GM18907 (cell line): ENCODE measurements around the gene TRIP6.
"Not testable (repeated sequence)": the region's sequence is repeated elsewhere in the genome, so short reads cannot be mapped to it uniquely, and the experiment has no call there.

ENCODE experiments used
- ATAC-seq: cut with Tn5 transposase; IDR thresholded peaks from one replicate; pipeline ENCODE4 v1.9.1; 2021; ENCODE audit warnings: mild to moderate bottlenecking, moderate library complexity; ENCODE audit not compliant: unreplicated experiment

Gene TRIP6

GRCh38 chr7:100910443-100910842 is 43.3 kb downstream of the TRIP6 start:
- ATAC-seq, result not testable (repeated sequence)

- ATAC-seq, result no peak
Observed at GRCh38 chr7:100911484-100911883, 44.3 kb downstream of the TRIP6 start.

DNA sequence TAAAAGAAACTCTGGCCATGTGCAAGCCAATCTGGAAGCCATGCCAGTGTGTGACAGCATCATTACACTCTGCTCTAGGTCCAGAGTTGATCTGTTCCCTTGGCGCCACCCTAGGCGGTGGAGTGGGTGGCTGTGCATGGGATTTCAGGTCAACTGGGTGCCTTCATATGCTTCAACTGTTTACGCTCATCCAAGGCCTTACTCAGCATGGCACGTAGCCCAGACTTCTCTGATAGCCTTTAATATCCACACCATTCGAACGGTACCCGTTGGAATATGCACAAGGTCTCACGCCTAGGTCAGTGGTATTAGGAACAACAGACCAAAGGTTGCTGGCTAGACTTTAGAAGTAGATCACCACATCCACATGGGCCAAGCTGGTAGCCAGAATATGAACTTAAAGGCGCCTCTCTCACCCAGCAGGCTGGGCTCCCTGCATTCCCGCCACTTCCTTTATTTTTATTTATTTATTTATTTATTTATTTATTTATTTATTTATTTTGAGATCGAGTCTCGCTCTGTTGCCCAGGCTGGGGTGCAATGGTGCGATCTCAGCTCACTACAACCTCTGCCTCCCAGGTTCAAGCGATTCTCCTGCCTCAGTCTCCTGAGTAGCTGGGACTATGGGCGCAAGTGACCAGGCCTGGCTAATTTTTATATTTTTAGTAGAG is 47.2 kb downstream of the TRIP6 start:
- ATAC-seq, result no peak

GRCh38 chr7:100914879-100915447 is 47.8 kb downstream of the TRIP6 start:
- no peak for ATAC-seq

GRCh38 chr7:100919335-100919734 is 52.1 kb downstream of the TRIP6 start:
- not testable (repeated sequence) for ATAC-seq

- ATAC-seq, result not testable (repeated sequence)
Observed at GRCh38 chr7:100919779-100920437, 52.7 kb downstream of the TRIP6 start.

- ATAC-seq, result no peak
Observed at GRCh38 chr7:100921039-100921438, 53.9 kb downstream of the TRIP6 start.
